SK-N-SH treated with all-trans-retinoic acid at 6 μM for 48 hours (cell line): Measurements from ENCODE around the gene ANK3.

Source experiments
- ATAC-seq: fragments of 200-7000 bp; cut with Tn5 transposase; 3 replicates; pipeline ENCODE4 v1.9.1; 2020; ENCODE audit warnings: mild to moderate bottlenecking, moderate library complexity
- ARNTL ChIP-seq: fragments of 450-650 bp; formaldehyde crosslinking; IDR thresholded peaks from 2 replicates; pipeline ENCODE4 v1.5.0; 2020; ENCODE audit warnings: low read depth, mild to moderate bottlenecking, moderate library complexity, borderline replicate concordance
- BACH2 ChIP-seq: fragments of 250-450 bp; sonication (Bioruptor Pico); IDR thresholded peaks from 2 replicates; pipeline ENCODE4 v1.9.0; 2021; ENCODE audit warnings: mild to moderate bottlenecking, borderline replicate concordance
- CREB5 ChIP-seq: fragments of 250-450 bp; sonication (Bioruptor Pico); IDR thresholded peaks from 2 replicates; pipeline ENCODE4 v1.5.1; 2020; ENCODE audit warnings: low read depth, mild to moderate bottlenecking, moderate library complexity
- CSDC2 ChIP-seq: fragments of 250-450 bp; sonication (Bioruptor Pico); IDR thresholded peaks from 2 replicates; pipeline ENCODE4 v1.5.0; 2020; ENCODE audit warnings: mild to moderate bottlenecking, moderate library complexity
- ESRRG ChIP-seq: fragments of 250-450 bp; sonication (Bioruptor Pico); IDR thresholded peaks from 2 replicates; pipeline ENCODE4 v1.6.1; 2021; ENCODE audit warnings: mild to moderate bottlenecking
- GLIS3 ChIP-seq: fragments of 250-450 bp; sonication (Bioruptor Pico); IDR thresholded peaks from 2 replicates; pipeline ENCODE4 v1.5.0; 2020; ENCODE audit warnings: mild to moderate bottlenecking, moderate library complexity
- ISL1 ChIP-seq: fragments of 250-450 bp; sonication (Bioruptor Pico); IDR thresholded peaks from 2 replicates; pipeline ENCODE4 v2.1.2; 2022; ENCODE audit warnings: mild to moderate bottlenecking, moderate library complexity
- SNAI2 ChIP-seq: fragments of 250-450 bp; sonication (Bioruptor Pico); IDR thresholded peaks from 2 replicates; pipeline ENCODE4 v1.5.0; 2020; ENCODE audit warnings: mild to moderate bottlenecking, moderate library complexity
- TCF4 ChIP-seq: fragments of 250-450 bp; sonication (Bioruptor Pico); IDR thresholded peaks from 2 replicates; pipeline ENCODE4 v1.8.0; 2021; ENCODE audit warnings: mild to moderate bottlenecking, moderate library complexity, borderline replicate concordance
- TOX ChIP-seq: fragments of 250-450 bp; sonication (Bioruptor Pico); IDR thresholded peaks from 2 replicates; pipeline ENCODE4 v1.8.0; 2021; ENCODE audit warnings: mild to moderate bottlenecking, moderate library complexity, borderline replicate concordance
- ZC3H10 ChIP-seq: fragments of 250-450 bp; sonication (Bioruptor Pico); IDR thresholded peaks from 2 replicates; pipeline ENCODE4 v1.5.1; 2021; ENCODE audit warnings: mild to moderate bottlenecking, moderate library complexity
- ZFP3 ChIP-seq: fragments of 250-450 bp; sonication (Bioruptor Pico); IDR thresholded peaks from 2 replicates; pipeline ENCODE4 v1.5.0; 2020; ENCODE audit warnings: mild to moderate bottlenecking, moderate library complexity
- ZFP30 ChIP-seq: fragments of 450-650 bp; formaldehyde crosslinking; IDR thresholded peaks from 2 replicates; pipeline ENCODE4 v1.5.0; 2022; ENCODE audit warnings: mild to moderate bottlenecking, moderate library complexity
- ZNF565 ChIP-seq: fragments of 450-650 bp; formaldehyde crosslinking; conservative IDR thresholded peaks from 2 replicates; pipeline ENCODE4 v1.5.0; 2020; ENCODE audit warnings: low read depth, mild to moderate bottlenecking, moderate library complexity
- ZNF70 ChIP-seq: fragments of 450-650 bp; formaldehyde crosslinking; IDR thresholded peaks from 2 replicates; pipeline ENCODE4 v1.5.0; 2020; ENCODE audit warnings: mild to moderate bottlenecking, moderate library complexity
- ZNF8 ChIP-seq: fragments of 450-650 bp; formaldehyde crosslinking; IDR thresholded peaks from 2 replicates; pipeline ENCODE4 v1.5.0; 2020; ENCODE audit warnings: mild to moderate bottlenecking, moderate library complexity
- TF ChIP-seq, protein P1 (sequence below): fragments of 250-450 bp; sonication (Bioruptor Pico); IDR thresholded peaks from 2 replicates; pipeline ENCODE4 v1.5.0; 2020; ENCODE audit warnings: mild to moderate bottlenecking, moderate library complexity
- TF ChIP-seq, protein P2 (sequence below): fragments of 250-450 bp; sonication (Bioruptor Pico); IDR thresholded peaks from 2 replicates; pipeline ENCODE4 v1.8.0; 2021; ENCODE audit warnings: low read depth, mild to moderate bottlenecking, moderate library complexity, borderline replicate concordance

Gene ANK3

DNA sequence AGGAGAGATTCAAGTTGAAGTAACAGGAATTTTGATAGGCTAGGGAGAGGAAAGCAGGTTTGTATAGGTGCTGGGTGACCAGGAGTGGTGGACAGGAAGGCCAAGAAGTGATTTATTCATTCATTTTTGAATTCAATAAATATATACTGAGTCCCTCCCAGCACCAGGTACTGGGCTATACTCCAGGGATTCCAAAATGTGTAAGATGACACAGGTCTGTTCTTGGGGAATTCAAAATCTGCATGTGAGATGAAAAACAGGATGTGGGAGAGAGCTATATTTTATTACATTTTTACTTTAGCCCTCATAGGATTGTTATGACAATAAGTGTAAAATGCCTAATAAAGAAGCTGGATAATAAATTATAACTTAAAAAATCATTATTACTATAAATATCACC, 134.9 kb downstream of the ANK3 start (continued):
- TF ChIP-seq, protein P1, sequence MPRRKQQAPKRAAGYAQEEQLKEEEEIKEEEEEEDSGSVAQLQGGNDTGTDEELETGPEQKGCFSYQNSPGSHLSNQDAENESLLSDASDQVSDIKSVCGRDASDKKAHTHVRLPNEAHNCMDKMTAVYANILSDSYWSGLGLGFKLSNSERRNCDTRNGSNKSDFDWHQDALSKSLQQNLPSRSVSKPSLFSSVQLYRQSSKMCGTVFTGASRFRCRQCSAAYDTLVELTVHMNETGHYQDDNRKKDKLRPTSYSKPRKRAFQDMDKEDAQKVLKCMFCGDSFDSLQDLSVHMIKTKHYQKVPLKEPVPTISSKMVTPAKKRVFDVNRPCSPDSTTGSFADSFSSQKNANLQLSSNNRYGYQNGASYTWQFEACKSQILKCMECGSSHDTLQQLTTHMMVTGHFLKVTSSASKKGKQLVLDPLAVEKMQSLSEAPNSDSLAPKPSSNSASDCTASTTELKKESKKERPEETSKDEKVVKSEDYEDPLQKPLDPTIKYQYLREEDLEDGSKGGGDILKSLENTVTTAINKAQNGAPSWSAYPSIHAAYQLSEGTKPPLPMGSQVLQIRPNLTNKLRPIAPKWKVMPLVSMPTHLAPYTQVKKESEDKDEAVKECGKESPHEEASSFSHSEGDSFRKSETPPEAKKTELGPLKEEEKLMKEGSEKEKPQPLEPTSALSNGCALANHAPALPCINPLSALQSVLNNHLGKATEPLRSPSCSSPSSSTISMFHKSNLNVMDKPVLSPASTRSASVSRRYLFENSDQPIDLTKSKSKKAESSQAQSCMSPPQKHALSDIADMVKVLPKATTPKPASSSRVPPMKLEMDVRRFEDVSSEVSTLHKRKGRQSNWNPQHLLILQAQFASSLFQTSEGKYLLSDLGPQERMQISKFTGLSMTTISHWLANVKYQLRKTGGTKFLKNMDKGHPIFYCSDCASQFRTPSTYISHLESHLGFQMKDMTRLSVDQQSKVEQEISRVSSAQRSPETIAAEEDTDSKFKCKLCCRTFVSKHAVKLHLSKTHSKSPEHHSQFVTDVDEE (CRISPR knock-in tag): no peak

DNA sequence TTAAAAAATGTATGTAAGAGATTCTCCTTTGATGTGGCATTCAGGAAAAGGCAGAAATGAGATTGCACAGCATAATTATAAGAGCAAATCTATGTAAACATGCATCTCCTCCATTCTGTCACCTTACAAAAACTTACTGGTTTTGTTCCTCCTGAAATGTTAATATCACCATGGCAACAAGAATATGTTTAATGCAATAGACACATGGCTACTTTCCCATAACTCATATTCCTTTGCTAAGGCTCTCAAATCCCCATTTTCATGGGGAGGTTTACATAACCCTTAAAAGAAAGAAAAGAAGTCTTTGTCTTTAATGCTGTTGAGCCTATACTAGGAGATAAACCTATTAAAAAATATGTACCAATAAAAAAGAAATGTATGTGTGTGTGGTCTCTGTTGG, 136.2 kb downstream of the ANK3 start:
- ATAC-seq: no peak

GRCh38 chr10:60252688-60253087, 137.0 kb downstream of the ANK3 start:
- TF ChIP-seq ZFP3 (CRISPR knock-in tag) (no peak), ARNTL (CRISPR knock-in tag) (no peak)
- TF ChIP-seq, protein P2, sequence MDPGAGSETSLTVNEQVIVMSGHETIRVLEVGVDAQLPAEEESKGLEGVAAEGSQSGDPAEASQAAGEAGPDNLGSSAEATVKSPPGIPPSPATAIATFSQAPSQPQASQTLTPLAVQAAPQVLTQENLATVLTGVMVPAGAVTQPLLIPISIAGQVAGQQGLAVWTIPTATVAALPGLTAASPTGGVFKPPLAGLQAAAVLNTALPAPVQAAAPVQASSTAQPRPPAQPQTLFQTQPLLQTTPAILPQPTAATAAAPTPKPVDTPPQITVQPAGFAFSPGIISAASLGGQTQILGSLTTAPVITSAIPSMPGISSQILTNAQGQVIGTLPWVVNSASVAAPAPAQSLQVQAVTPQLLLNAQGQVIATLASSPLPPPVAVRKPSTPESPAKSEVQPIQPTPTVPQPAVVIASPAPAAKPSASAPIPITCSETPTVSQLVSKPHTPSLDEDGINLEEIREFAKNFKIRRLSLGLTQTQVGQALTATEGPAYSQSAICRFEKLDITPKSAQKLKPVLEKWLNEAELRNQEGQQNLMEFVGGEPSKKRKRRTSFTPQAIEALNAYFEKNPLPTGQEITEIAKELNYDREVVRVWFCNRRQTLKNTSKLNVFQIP (CRISPR knock-in tag): no peak
- no peak for ATAC-seq

More for the DNA sequence above, 136.2 kb downstream of the ANK3 start:
- TF ChIP-seq, protein P1 (CRISPR knock-in tag): no peak
- no peak for TF ChIP-seq BACH2
- TF ChIP-seq ZFP30 (CRISPR knock-in tag): no peak
- no peak for TF ChIP-seq CSDC2
- TF ChIP-seq ZNF8: no peak
- TF ChIP-seq ZNF70 (CRISPR knock-in tag): no peak
- no peak for TF ChIP-seq TCF4 (CRISPR knock-in tag)
- no peak for TF ChIP-seq TOX
- no peak for TF ChIP-seq CREB5 (CRISPR knock-in tag)
- no peak for TF ChIP-seq GLIS3 (CRISPR knock-in tag)
- no peak for TF ChIP-seq ZC3H10
- no peak for TF ChIP-seq SNAI2 (CRISPR knock-in tag)
- no peak for TF ChIP-seq ISL1 (CRISPR knock-in tag)
- TF ChIP-seq ESRRG (CRISPR knock-in tag): no peak
- TF ChIP-seq, all 23 proteins: peak for 0

DNA sequence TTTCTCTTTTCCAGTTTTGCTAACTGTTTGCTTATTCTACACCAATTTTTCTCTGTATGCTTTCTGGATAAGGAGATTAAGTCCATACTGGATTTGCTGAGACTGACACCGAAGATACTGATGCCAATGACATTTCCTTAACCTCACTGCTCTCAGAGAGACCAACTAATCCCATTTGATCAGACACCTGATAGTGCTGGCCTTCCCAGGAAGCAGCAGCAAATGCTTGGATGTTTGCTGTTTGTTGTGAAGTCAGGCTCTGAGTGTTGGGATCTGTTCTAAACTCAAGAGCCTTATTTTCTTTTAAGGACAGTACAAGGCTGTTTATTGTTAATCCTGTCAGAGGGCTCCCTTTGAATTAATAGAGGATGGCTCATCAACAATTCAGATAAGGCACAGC, 143.3 kb downstream of the ANK3 start:
- no peak for ATAC-seq

More for the DNA sequence above, 143.3 kb downstream of the ANK3 start:
- TF ChIP-seq ZFP30 (CRISPR knock-in tag) (no peak), ARNTL (CRISPR knock-in tag) (no peak), ZNF565 (CRISPR knock-in tag) (no peak), SNAI2 (CRISPR knock-in tag) (no peak), TCF4 (CRISPR knock-in tag) (no peak), BACH2 (no peak)
- TF ChIP-seq, protein P2 (CRISPR knock-in tag): no peak
- TF ChIP-seq, protein P1 (CRISPR knock-in tag): no peak
- TF ChIP-seq, all 23 proteins: peak for 0
